K562 (cell line): ENCODE data around the gene SHISAL1. TPM values are rescaled to one million over a fixed set of nuclear protein-coding genes. Genes with fewer than 3 reads are reported as not detected.

Experiments
- ATAC-seq: fragments of 200-7000 bp; cut with Tn5 transposase; 3 replicates; pipeline ENCODE4 v1.9.1; 2020; ENCODE audit warnings: moderate library complexity
- BruUV-seq: library from RNA; stranded (reverse); fragments of 400-500 nt; replicated peaks from 2 replicates; lab custom pipeline; 2021; lab: Mats Ljungman, UMichigan
- CTCF ChIA-PET: fragments of 300-600 bp; formaldehyde crosslinking; extraction: SDS; loops from one replicate; lab custom pipeline; 2021; ENCODE audit warnings: low intra/inter-chr PET ratio; lab: Yijun Ruan, JAX
- POLR2A ChIA-PET: fragments of 300-600, 350-650 bp; sonication (Branson Sonifier 250); formaldehyde crosslinking; extraction: SDS; loops from one replicate; lab custom pipeline; 2021; ENCODE audit warnings: antibody characterized with exemption, inconsistent platforms; lab: Yijun Ruan, JAX
- DNase-seq, 4 experiments: peaks; one replicate each; pipeline versions ENCODE4 v3.0.0 to v3.0.0-alpha.2; 2011 to 2018; ENCODE audit warnings: low spot score in 3 of 4, mixed read lengths in 3 of 4; ENCODE audit errors: extremely low read depth in 1 of 4
- FAIRE-seq: peaks from 2 replicates; lab custom pipeline; 2011; peaks lifted over from hg19 to GRCh38; lab: Jason Lieb, UNC
- H2AFZ ChIP-seq: 2 replicates; pipeline ENCODE4 v1.6.0; 2011; ENCODE audit warnings: low read depth, low read length, control low read depth, inconsistent platforms
- H3K27ac ChIP-seq: fragments of 200-600 bp; 3 replicates; pipeline ENCODE4 v1.8.0; 2011; ENCODE audit warnings: low read depth, mild to moderate bottlenecking, control low read depth, inconsistent platforms, low read length, moderate library complexity, mixed read lengths; ENCODE audit errors: extremely low read depth
- H3K27me3 ChIP-seq, 2 experiments: fragments of 300-600 bp in 1 of 2; 2 replicates in 1 of 2; 3 replicates in 1 of 2; pipeline versions ENCODE4 v1.6.0 to v1.8.0; 2011; ENCODE audit warnings: inconsistent platforms in 2 of 2, low read length in 2 of 2, mild to moderate bottlenecking in 1 of 2, mixed read lengths in 1 of 2, moderate library complexity in 1 of 2; ENCODE audit not compliant: control insufficient read depth in 2 of 2, insufficient read depth in 2 of 2
- H3K36me3 ChIP-seq: fragments of 300-600 bp; 3 replicates; pipeline ENCODE4 v1.8.0; 2011; ENCODE audit warnings: mild to moderate bottlenecking, low read length, inconsistent platforms; ENCODE audit not compliant: control insufficient read depth, insufficient read depth
- H3K4me1 ChIP-seq, 2 experiments: fragments of 200-600 bp in 1 of 2; replicated peaks in 1 of 2; 2 replicates in 1 of 2; 3 replicates in 1 of 2; pipeline versions ENCODE4 v1.5.1 to v1.8.0; 2011; ENCODE audit warnings: inconsistent platforms in 2 of 2, low read length in 2 of 2, mild to moderate bottlenecking in 1 of 2, mixed read lengths in 1 of 2, moderate library complexity in 1 of 2; ENCODE audit not compliant: control insufficient read depth in 2 of 2, insufficient read depth in 2 of 2
- H3K4me2 ChIP-seq: 2 replicates; pipeline ENCODE4 v1.6.1; 2011; ENCODE audit warnings: low read length, control low read depth, inconsistent platforms, mixed read lengths; ENCODE audit not compliant: insufficient read depth
- H3K4me3 ChIP-seq: fragments of 200-600 bp; sonication (generic), shearing (Covaris generic); 2 replicates; pipeline ENCODE4 v1.5.1; 2016; ENCODE audit warnings: control low read depth, inconsistent platforms
- H3K79me2 ChIP-seq: fragments of 200-600 bp; 3 replicates; pipeline ENCODE4 v1.8.0; 2011; ENCODE audit warnings: low read length, inconsistent platforms; ENCODE audit not compliant: control insufficient read depth, insufficient read depth
- H3K9ac ChIP-seq, 2 experiments: 2 replicates each; pipeline versions ENCODE4 v1.6.0 to v1.6.1; 2011; ENCODE audit warnings: low read depth in 2 of 2, low read length in 2 of 2, control low read depth in 1 of 2, inconsistent platforms in 1 of 2, mild to moderate bottlenecking in 1 of 2, mixed read lengths in 1 of 2; ENCODE audit not compliant: insufficient read depth in 1 of 2
- H3K9me1 ChIP-seq: one replicate; pipeline ENCODE4 v1.6.0; 2011; ENCODE audit warnings: inconsistent platforms, mild to moderate bottlenecking, low read length, moderate library complexity; ENCODE audit not compliant: control insufficient read depth, insufficient read depth
- H3K9me3 ChIP-seq: replicated peaks from 2 replicates; pipeline ENCODE4 v1.5.1; 2011; ENCODE audit warnings: low read depth, low read length, inconsistent platforms; ENCODE audit not compliant: control insufficient read depth, insufficient read depth
- H4K20me1 ChIP-seq: replicated peaks from 2 replicates; pipeline ENCODE4 v1.6.1; 2011; ENCODE audit warnings: low read length, inconsistent platforms, mixed read lengths; ENCODE audit not compliant: control insufficient read depth, insufficient read depth
- BHLHE40 ChIP-seq: IDR thresholded peaks from 2 replicates; pipeline ENCODE4 v1.6.1; 2011; ENCODE audit warnings: low read length, improper control_type of control experiment
- CBX2 ChIP-seq: fragments of 200-600 bp; sonication (generic); IDR thresholded peaks from one replicate; pipeline ENCODE4 v1.6.1; 2012; ENCODE audit warnings: mild to moderate bottlenecking, low read length, inconsistent platforms; ENCODE audit not compliant: insufficient read depth, poor library complexity, severe bottlenecking
- FOXA3 ChIP-seq, 2 experiments: fragments of 450-650 bp in 1 of 2; sonication (generic) in 1 of 2; formaldehyde crosslinking; IDR thresholded peaks in 1 of 2; conservative IDR thresholded peaks in 1 of 2; 2 replicates each; pipeline versions ENCODE4 v1.4.0 to v1.8.0; 2020 to 2022; ENCODE audit warnings: mild to moderate bottlenecking in 2 of 2, missing genetic modification reagents in 1 of 2
- PRMT5 ChIP-seq: sonication (generic); formaldehyde crosslinking; IDR thresholded peaks from 2 replicates; pipeline ENCODE4 v1.5.0; 2020; ENCODE audit warnings: missing genetic modification reagents
- SMAD2 ChIP-seq: fragments of 150-350 bp; IDR thresholded peaks from 2 replicates; pipeline ENCODE4 v1.6.1; 2014; ENCODE audit warnings: low read depth, mild to moderate bottlenecking, low read length
- TAF1 ChIP-seq: IDR thresholded peaks from 2 replicates; pipeline ENCODE4 v1.6.1; 2011; ENCODE audit warnings: mild to moderate bottlenecking, low read length, moderate library complexity; ENCODE audit not compliant: insufficient read depth, control insufficient read depth, severe bottlenecking; ENCODE audit errors: extremely low read depth
- TCFL5 ChIP-seq: fragments of 250-450 bp; sonication (Bioruptor Pico); conservative IDR thresholded peaks from 2 replicates; pipeline ENCODE4 v1.6.1; 2021; ENCODE audit warnings: mild to moderate bottlenecking, moderate library complexity, matching md5 sums
- XRCC3 ChIP-seq: fragments of 450-650 bp; IDR thresholded peaks from 2 replicates; pipeline ENCODE4 v1.6.1; 2017; ENCODE audit warnings: mild to moderate bottlenecking, moderate library complexity
- ZNF224 ChIP-seq: sonication (generic); formaldehyde crosslinking; IDR thresholded peaks from 2 replicates; pipeline ENCODE4 v1.8.0; 2022; ENCODE audit warnings: mild to moderate bottlenecking, missing genetic modification reagents
- ZNF24 ChIP-seq: fragments of 450-650 bp; IDR thresholded peaks from 2 replicates; pipeline ENCODE4 v1.6.1; 2016
- WGBS: fragments of 100-300 bp; shearing (Covaris generic); methylation state at CpG from one replicate; pipeline ENCODE4 v1.1.6; 2016; ENCODE audit warnings: low coverage, mixed read lengths; ENCODE audit not compliant: insufficient coverage; ENCODE audit errors: missing lambda C conversion rate; 5-methylcytosine and 5-hydroxymethylcytosine counted together
- in situ Hi-C: fragments of 300-500 bp; cut with MboI; formaldehyde crosslinking; loops from 4 replicates; pipeline ENCODE4 v1.15.0; 2018; ENCODE audit warnings: inconsistent platforms, mixed read lengths
- intact Hi-C: fragments of 100-400 bp; cut with micrococcal nuclease; formaldehyde crosslinking; loops from 2 replicates; pipeline ENCODE4 v1.14.2; 2022
- polyA plus RNA-seq, 8 experiments: library from polyadenylated mRNA; depleted of rRNA in 4 of 8; stranded (reverse) in 5 of 8; unstranded in 3 of 8; fragments of >200 nt; fragmentation: Nextera tagmentation in 2 of 8; fragmentation: Illumina TruSeq in 1 of 8; extraction: Ambion mirVana in 2 of 8; extraction: Trizol in 1 of 8; gene quantifications; 2 replicates each; pipeline versions ENCODE4 v1.2.1 to v1.2.3, GENCODE V29; 2011 to 2014; ENCODE audit warnings: inconsistent platforms in 1 of 8, missing spikeins in 1 of 8
- total RNA-seq, 7 experiments: library from RNA; depleted of rRNA in 6 of 7; stranded (reverse); fragments of >200 nt in 6 of 7; fragmentation: Illumina TruSeq in 2 of 7; extraction: Trizol in 2 of 7; gene quantifications; 2 replicates each; pipeline versions ENCODE4 v1.2.1 to v1.2.3, GENCODE V29; 2011 to 2021; ENCODE audit warnings: low replicate concordance in 1 of 7

The SHISAL1 gene
- total and polyA plus RNA-seq, 9 of the 15 experiments (the other 6 are each of a cell fraction or from before 2014, with no cell fraction given) = not detected

- no TSS peak for BruUV-seq
- DNase-seq (no peak), ATAC-seq (no peak), FAIRE-seq (no peak)
- POLR2A ChIA-PET = no interaction called here
- no peak for TF ChIP-seq FOXA3 (CRISPR knock-in tag; conservative IDR thresholded peaks at IDR 0.05 in 1 of 2, IDR thresholded peaks at IDR 0.05 in 1 of 2)
- TF ChIP-seq ZNF24 = no peak
- no peak for TF ChIP-seq PRMT5 (CRISPR knock-in tag)
- no peak for TF ChIP-seq TCFL5 (CRISPR knock-in tag)
- no peak for TF ChIP-seq BHLHE40
- TF ChIP-seq XRCC3 = no peak
- TF ChIP-seq SMAD2 = no peak
- no peak for TF ChIP-seq ZNF224 (CRISPR knock-in tag)
- TF ChIP-seq TAF1 = no peak
- TF ChIP-seq CBX2 = no peak
- Histone ChIP-seq H3K4me1 (no peaks in the 10 kb centered on the region), H4K20me1 (no peaks in the 10 kb centered on the region; the same call in 1 of the 2 replicates), H3K4me2 (no peak overlapping the region), H3K9me1 (no peaks in the 10 kb centered on the region), H3K36me3 (no peaks in the 10 kb centered on the region), H3K4me3 (no peak overlapping the region), H3K9ac (no peak overlapping the region), H2AFZ (no peak overlapping the region), H3K9me3 (no peaks in the 10 kb centered on the region), H3K79me2 (no peaks in the 10 kb centered on the region), H3K27ac (no peak overlapping the region), H3K27me3 (peaks cover 0 to 26% of the 10 kb centered on the region in 2 experiments; a peak in 3 of 5 replicates)
- in situ Hi-C loops = no loop called here
- CTCF ChIA-PET = no interaction called here
- intact Hi-C loops = no loop called here
- WGBS = 0% methylated on average over 3 of the region's 4 CpGs
Measured at GRCh38 chr22:44355716-44356070, 42.9 kb upstream of the SHISAL1 start.
